Colonic mucosa (tissue), 4 donors: ENCODE data around the gene HIVEP1. TPM values are rescaled to one million over a fixed set of nuclear protein-coding genes. Genes with fewer than 3 reads are reported as not detected.

Experiments
- DNase-seq: peaks from one replicate; pipeline ENCODE4 v3.0.0-alpha.2; 2020
- H3K27ac ChIP-seq: fragments of 200-600 bp; one replicate; pipeline ENCODE4 v1.8.0; 2021
- H3K27me3 ChIP-seq: fragments of 200-600 bp; one replicate; pipeline ENCODE4 v1.8.0; 2021
- H3K36me3 ChIP-seq: fragments of 200-600 bp; one replicate; pipeline ENCODE4 v1.8.0; 2021
- H3K4me1 ChIP-seq: fragments of 200-600 bp; one replicate; pipeline ENCODE4 v1.8.0; 2021; ENCODE audit warnings: mild to moderate bottlenecking
- H3K4me3 ChIP-seq: fragments of 200-600 bp; one replicate; pipeline ENCODE4 v1.8.0; 2021
- H3K9ac ChIP-seq, 2 donors: one replicate each; pipeline ENCODE4 v1.7.0; 2013; ENCODE audit warnings: control low read depth in 2 of 2, low read depth in 2 of 2, low read length in 2 of 2
- H3K9me3 ChIP-seq: fragments of 200-600 bp; one replicate; pipeline ENCODE4 v1.8.0; 2021
- intact Hi-C: fragments of 100-400 bp; cut with DNase I; formaldehyde crosslinking; loops from one replicate; pipeline ENCODE4 v1.14.1; 2022
- total RNA-seq, 2 donors: library from RNA; stranded (reverse); fragmentation: NEBNext Ultra II Directional in 1 of 2; extraction: Animal tissue kit (Norgen Biotek cat#: 25700) in 1 of 2; gene quantifications; one replicate each; pipeline ENCODE4 v1.2.1, GENCODE V29; 2021
- TF ChIP-seq, protein P1 (sequence below): fragments of 200-600 bp; IDR thresholded peaks from one replicate; pipeline ENCODE4 v1.8.0; 2022; ENCODE audit warnings: antibody characterized with exemption, mild to moderate bottlenecking
- donor health status: healthy.
- donor health status: DM: no; HTN: no; CAD: no.
- donor health status: DM: no; HTN: no; CAD: no.

HIVEP1 gene
- total RNA-seq, 2 donors from 2014 or later, result 22.2 to 27.9 TPM

DNA sequence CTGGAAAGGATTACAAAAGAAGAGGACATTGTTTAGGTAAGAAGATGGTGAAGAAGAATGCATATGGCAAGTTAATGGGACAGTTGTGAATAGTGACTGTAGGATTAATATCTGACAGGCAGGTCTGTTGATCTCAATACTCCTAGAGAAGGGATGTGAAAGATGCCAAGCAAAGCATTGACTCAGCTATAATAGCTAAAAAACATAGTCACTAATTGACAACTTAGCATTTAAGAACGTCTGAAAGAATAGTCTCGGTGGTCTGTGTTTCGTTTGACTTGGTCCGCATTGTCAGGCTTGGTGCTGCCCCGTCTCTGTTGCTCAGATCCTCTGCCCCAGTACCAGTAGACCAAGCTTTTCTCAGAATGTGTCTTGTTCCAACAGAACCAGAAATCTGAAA is 65.9 kb downstream of the HIVEP1 start:
- Histone ChIP-seq H3K27me3 (no peaks in the 10 kb centered on the region), H3K4me1 (no peaks in the 10 kb centered on the region), H3K9me3 (no peaks in the 10 kb centered on the region), H3K27ac (no peak overlapping the region), H3K36me3 (no peaks in the 10 kb centered on the region), H3K4me3 (no peak overlapping the region), H3K9ac (no peak overlapping the region)
- DNase-seq, result no peak
- TF ChIP-seq, protein P1, sequence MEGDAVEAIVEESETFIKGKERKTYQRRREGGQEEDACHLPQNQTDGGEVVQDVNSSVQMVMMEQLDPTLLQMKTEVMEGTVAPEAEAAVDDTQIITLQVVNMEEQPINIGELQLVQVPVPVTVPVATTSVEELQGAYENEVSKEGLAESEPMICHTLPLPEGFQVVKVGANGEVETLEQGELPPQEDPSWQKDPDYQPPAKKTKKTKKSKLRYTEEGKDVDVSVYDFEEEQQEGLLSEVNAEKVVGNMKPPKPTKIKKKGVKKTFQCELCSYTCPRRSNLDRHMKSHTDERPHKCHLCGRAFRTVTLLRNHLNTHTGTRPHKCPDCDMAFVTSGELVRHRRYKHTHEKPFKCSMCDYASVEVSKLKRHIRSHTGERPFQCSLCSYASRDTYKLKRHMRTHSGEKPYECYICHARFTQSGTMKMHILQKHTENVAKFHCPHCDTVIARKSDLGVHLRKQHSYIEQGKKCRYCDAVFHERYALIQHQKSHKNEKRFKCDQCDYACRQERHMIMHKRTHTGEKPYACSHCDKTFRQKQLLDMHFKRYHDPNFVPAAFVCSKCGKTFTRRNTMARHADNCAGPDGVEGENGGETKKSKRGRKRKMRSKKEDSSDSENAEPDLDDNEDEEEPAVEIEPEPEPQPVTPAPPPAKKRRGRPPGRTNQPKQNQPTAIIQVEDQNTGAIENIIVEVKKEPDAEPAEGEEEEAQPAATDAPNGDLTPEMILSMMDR, result no peak
- intact Hi-C loops, result no loop called here

DNA sequence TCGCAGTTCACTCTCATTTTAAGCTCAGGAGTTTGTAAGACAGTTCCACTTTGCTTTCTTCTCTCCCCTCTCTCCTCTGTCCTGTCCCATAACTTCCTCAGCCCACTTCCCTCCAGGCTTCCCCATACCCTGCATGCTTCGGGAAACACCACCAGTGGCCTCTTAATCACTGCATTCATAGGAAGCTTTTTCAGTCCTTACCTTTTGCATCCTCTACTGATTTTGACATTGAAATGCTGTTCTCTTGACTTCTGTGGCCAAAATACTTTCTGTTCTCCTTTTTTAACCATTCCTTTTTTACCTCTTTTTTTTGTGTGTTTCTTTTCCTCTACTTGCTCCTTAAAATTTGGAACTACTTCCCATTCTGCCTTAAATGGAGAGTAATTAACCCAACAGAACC is 69.7 kb downstream of the HIVEP1 start:
- H3K9ac ChIP-seq, result no peak overlapping the region
- no peak overlapping the region for H3K4me3 ChIP-seq
- H3K4me1 ChIP-seq, result no peaks in the 10 kb centered on the region
- TF ChIP-seq, protein P1, result no peak
- H3K36me3 ChIP-seq, result no peaks in the 10 kb centered on the region
- no peaks in the 10 kb centered on the region for H3K27me3 ChIP-seq
- DNase-seq, result no peak
- H3K27ac ChIP-seq, result no peak overlapping the region
- H3K9me3 ChIP-seq, result no peaks in the 10 kb centered on the region
- intact Hi-C loops, result no loop called here

DNA sequence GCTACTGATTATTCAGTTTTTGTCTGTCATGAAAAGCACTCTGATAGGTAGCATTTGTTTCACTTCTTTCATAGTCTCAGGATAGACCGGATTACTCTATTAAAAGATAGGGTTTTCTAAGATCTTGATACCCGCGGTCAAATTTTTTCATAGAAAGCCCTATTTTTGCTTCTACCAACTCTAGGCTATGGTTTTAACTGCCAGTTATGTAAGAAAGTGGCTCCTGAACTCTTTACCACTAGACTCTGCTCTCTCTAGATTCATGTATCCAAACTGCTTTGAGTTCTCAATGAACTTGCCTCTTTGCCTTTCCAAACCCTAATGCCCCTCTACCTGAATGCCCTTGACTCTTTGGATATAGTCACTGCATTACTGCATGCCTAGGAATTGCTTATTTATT is 70.3 kb downstream of the HIVEP1 start:
- TF ChIP-seq, protein P1, result no peak
- no peaks in the 10 kb centered on the region for H3K27me3 ChIP-seq
- no peaks in the 10 kb centered on the region for H3K4me1 ChIP-seq
- no peak for DNase-seq
- H3K36me3 ChIP-seq, result no peaks in the 10 kb centered on the region
- intact Hi-C loops, result no loop called here
- H3K27ac ChIP-seq, result no peak overlapping the region
- H3K9ac ChIP-seq, result no peak overlapping the region
- no peak overlapping the region for H3K4me3 ChIP-seq
- no peaks in the 10 kb centered on the region for H3K9me3 ChIP-seq

DNA sequence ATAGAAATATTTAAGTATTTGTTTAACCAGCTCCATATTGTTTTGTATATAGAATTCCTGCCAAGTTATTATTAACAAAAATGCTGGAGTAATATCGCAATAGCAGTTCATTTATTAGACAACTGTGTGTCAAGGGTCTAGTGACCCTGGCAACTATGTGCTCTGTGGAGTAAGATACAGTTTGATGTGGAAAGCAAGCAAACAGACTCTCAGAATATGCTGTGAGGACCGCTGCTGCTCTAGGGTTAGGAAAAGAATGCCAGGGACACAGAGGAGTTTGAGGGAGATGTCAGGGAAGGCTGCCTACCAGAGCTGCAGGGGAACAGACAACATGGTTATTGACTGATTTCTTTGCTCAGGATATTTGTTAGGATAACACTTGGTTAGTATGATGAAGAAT is 71.2 kb downstream of the HIVEP1 start:
- Histone ChIP-seq H3K27me3 (no peaks in the 10 kb centered on the region), H3K9me3 (no peaks in the 10 kb centered on the region), H3K4me3 (no peak overlapping the region), H3K9ac (no peak overlapping the region), H3K4me1 (no peaks in the 10 kb centered on the region), H3K27ac (no peak overlapping the region), H3K36me3 (no peaks in the 10 kb centered on the region)
- intact Hi-C loops, result no loop called here
- no peak for DNase-seq
- TF ChIP-seq, protein P1, result no peak

DNA sequence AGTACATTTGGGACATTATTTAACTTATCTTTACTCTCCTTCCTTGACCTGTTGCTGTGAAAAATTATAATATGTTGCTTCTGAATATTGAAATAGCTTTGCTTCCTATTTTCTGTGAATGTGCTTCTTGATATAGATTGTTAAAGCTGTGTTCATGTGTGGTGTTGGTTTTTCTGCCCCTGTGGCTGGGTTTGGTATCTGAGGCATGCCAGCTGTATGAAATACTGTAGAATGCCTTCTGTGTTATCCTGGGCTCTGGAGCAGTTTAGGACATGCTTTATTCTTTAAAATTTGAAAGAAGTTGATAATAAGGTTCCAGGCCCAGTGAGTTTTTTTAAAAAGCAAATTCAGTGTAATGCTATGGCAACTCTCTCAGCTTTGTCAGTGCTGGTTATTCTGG is 71.7 kb downstream of the HIVEP1 start:
- no peak overlapping the region for H3K9ac ChIP-seq

More for the DNA sequence above, 71.7 kb downstream of the HIVEP1 start:
- TF ChIP-seq, protein P1, result no peak
- Histone ChIP-seq H3K9me3 (no peaks in the 10 kb centered on the region), H3K36me3 (no peaks in the 10 kb centered on the region), H3K27ac (no peak overlapping the region), H3K27me3 (no peaks in the 10 kb centered on the region), H3K4me1 (no peaks in the 10 kb centered on the region), H3K4me3 (no peak overlapping the region)
- intact Hi-C loops, result no loop called here
- no peak for DNase-seq
